HG03521 (cell line): ENCODE measurements around the gene OMG.
"Not testable (repeated sequence)": the region's sequence is repeated elsewhere in the genome, so short reads cannot be mapped to it uniquely, and the experiment has no call there.

Experiments
- ATAC-seq: cut with Tn5 transposase; IDR thresholded peaks from one replicate; pipeline ENCODE4 v1.9.1; 2021; ENCODE audit warnings: mild to moderate bottlenecking, moderate library complexity; ENCODE audit not compliant: unreplicated experiment

Gene OMG

DNA sequence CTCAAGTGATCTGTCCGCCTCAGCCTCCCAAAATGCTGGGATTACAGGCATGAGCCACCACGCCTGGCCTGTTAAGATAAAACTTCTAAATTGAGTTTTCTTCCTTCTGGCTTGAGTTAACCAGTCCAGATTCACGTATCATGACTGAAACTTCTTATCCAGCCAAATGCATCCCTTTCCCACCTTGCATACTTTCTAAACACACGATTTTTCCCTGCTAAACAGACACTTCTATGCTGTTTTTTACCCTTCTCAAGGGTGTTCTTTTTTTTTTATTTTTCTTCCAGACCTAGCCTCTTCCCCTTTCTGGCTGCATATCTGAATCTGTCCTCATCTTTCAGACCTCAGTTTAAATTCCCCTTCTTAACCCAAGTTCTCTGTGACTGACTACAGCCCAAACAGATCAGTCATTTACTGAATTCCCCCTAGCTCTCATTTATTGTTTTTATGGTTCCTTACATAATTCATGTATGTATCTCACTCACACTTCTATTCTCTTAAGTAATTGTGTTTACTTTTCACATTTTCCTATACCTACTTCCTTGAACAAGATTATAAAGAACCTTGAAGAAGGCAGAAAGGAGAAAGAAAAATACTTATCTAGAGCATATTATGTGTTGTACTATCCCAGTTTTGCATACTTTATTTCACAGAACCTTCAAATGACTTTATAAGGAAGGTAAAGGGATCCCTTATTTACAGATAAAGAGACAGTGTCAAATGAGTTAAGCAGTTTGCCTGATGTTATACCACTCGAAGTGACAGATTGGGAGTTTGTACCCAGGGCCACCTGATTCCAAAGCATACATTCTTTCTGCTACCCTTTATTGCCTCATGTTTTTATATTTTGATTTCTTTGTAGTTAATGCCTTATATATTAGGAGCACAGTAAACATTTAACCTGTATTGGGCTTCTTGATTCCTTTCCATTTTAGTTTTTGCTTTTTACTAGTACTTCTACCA, 11.6 kb upstream of the OMG start:
- ATAC-seq: no peak

DNA sequence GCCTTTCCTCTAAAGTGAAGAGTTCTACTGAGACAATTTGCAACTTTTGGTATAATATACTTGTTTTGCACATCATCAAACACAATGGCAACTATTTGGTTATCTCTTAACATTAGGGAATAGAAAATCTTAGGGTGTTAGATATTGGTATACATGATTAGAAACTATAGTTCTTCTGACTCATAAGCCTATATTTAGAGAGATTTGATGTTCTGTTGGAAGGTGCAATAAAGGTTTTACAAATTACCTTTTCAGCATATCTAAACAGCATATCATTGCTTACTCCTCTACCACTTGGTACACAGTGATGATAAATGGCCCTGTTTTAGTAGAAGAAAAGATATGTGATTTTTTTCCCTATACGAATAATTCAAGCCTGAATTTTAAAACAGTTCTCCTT, 10.6 kb upstream of the OMG start:
- no peak for ATAC-seq

DNA sequence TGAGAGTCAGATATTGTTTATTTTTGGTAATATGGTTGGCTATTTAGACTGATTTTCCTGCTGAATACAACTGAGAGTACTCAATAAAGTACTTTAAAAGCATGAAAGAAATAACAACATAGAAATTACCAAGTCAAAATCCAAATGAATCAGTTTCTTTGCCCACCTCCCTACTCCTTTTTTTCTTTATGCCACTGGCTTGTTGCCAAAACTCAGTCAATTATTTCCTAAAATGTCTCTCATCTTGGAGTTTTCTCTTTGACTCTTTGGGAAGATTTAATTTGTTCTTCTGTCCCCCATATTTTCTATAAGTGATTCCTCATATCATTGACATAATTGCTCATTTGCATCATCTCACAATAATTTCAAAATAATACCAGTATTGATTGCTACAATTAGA, 2.6 kb upstream of the OMG start:
- no peak for ATAC-seq

DNA sequence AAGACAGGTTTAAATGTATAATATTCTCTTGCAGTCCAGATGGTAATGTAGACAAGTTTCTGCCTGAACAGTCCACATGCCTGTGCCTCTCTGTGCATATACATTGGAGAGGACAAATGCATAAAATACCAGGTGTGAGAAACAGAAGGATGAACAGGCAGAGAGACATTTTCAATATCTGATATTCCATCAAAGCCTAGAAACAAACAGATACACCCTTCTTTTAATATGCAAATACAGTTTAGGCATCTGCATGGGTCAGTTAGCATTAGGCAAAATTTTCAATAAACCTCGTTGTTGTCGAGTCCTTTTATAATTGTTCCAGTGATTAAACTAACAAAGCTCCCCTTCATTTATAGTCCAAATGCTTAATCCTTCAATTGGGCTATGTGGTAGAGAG, 897 bp downstream of the OMG start:
- no peak for ATAC-seq

DNA sequence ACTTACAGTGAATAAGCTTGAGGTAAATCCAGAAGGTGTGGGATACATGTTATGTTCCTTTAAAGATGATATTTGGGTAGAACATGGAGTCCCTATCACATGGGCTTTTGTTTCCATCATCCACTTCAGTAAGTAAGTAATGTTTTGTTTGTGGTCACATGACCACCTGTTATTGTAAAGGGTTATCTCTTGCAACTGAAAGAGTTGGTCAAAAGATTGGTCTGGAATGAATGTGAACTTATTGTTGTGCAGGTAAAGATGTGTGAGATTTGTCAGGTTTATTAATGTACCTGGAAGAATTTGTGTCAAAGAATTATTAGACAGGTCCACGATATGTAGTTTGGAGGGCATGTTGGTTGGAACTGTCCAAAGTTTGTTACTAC, 1.6 kb downstream of the OMG start:
- ATAC-seq: no peak

DNA sequence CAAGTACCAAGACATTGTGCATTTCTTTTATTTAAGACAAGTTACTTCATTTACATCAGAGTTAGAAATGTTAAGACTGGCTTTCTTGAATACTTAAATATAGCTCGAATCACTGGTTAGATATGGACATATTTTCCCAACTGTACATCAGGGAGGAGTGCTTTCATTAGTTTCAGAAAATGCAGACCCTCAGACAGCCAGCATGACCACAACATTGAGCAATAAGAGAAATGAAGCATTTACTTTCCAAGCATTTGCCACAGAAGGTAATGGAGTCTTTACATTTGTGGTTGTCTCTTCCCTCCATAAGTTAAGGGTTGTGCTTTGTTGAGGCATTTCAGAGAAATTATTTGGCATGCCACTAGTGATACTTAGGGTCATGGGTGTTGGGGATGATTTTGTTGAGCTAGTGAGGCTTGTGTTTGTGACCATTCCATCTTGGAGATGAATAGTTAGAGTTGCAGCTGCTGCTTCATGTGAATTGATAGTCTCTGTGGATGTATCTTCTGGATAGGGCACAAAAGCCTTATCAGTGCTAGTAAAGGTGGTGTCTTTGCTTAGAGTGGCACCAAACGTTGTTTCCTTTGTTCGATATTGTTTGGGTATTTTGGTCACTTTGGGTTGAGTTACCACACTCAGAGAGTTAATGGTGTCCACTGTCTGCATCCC, 2.1 kb downstream of the OMG start:
- no peak for ATAC-seq

DNA sequence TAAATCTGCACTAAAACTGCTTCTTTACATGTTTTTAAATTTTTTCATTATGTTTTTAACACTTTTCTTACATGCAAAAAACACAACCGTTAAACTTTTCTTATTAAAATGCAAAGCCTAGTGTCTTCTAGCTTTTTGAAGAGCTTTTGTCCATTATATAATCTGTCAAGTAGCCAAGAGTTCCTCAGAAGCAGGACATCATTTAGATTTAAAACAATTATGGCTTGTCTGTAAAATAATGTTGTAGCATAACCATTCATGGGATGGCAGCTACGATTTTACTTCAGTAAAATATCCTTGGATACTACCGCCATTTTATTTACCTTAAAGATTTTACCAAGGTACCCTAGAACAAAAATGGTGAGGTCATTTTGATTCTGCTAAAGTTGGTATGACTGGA, 2.8 kb downstream of the OMG start:
- ATAC-seq: no peak

DNA sequence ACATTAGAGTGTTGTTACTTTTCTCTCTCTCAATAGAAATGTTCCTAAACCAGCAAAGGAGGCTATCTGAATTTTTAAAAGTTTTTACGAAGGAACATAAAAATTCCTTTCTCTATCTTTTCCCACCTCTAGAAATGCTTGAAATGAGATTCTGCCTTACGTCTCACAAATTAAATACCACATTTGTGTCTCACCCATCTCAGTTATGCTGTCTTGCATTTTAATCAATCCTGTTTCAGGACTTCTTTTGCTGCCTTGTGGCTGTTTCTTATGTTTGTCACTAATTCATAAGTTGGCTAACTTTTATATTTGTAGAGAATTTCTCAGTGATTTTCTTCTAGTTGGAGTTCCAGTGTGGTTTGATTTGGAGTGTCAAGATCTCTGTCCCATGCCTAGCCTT, 3.5 kb downstream of the OMG start:
- no peak for ATAC-seq

DNA sequence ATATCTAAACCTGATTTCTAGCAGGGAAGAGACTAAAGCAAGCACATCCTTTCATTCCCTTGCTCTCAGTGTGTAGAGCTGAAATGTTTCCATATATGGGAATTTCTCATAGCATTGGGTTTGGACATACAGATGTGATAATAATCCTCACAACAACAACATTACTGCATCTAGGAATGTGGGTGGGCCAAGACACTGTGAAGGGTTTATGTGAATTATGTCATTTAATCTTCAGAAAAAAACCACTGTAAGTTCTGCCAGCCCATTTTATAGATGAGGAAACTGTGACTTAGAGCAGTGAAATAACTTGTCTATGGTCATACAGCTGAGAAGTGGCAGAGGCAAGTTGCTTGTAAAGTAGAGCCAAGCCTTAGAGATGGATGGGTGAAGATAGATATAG, 5.2 kb downstream of the OMG start:
- no peak for ATAC-seq

DNA sequence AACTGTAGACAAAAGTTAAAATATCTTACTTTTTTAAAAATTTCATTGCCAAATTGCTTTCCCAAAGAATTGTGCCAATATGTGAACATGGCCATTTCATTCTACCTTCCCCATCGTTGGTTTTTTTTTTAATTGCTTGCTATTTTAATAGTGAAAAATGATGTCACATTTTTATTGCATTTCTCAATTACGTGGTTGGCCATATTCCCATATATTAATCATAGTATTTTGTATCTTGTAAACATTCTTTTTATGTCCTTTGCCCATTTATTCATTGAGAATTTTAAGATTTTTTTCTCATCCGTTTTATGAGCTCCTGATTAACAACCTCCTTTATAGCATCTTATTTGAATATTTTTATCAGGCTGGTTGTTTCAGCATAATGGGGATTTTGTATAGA, 7.2 kb downstream of the OMG start:
- no peak for ATAC-seq

DNA sequence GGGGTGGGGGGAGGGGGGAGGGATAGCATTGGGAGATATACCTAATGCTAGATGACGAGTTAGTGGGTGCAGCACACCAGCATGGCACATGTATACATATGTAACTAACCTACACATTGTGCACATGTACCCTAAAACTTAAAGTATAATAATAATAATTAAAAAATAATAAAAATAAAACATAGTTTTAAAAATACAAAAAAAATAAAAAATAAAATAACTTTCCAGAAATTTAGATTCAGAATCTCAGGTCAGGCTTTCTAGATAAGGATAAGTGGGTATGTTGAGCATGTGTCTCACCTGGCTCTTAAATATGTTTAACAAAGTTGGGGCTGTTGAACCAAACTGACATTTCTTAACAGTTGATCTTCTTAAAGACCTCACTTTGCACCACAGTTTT, 9.1 kb downstream of the OMG start:
- ATAC-seq: not testable (repeated sequence)

DNA sequence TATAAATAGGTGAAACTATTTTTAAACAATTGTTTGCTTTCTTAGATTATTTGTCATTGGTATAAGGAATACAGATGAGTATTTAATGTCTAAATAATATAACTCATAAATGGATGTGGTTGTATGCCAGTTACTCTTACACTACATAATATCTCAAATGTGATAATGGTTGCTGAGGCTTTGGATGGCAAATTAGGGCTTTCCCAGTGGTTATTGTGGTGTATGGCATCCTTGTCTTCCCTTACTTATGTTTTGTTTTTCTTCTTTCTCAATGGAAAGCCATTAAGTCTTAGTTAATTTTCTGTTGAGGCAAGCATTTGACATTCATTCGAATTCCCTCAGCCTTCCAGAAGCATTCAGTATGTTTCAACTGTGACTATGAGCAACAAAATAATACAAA, 10.5 kb downstream of the OMG start:
- ATAC-seq: no peak

DNA sequence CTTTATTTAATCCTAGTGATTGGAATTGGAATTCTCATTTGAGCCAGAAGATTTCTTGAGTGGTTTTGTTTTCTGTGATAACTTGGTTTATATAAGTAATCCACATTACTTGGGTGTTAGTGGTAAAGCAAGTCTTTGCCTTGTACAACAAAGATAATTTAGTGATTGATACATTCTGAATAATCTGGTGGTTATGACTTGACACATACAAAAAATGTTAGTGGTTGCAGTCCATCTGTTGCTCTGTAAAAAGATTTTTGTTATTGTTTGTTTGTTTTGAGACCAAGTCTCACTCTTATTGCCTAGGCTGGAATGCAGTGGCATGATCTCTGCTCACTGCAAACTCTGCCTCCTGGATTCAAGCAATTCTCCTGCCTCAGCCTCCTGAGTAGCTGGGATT, 13.2 kb downstream of the OMG start:
- ATAC-seq: no peak

DNA sequence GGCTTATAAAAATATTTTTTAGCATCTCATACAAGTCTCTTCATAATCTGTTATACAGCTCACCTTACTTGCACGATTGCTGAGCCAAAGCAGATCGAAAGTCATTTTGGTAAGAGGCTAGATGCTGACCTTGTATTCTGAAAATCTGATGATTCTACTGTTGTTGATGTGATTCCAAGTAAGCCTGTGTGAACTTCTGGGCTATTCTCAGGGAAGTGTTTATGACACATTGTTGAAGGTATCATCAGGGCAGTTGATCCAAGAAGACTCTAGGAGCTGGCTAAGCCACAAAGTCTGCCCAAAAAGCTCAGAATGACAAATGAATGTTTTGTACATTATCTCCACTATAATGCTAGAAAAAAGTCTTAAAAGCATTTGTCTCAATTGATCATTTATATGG, 16.0 kb downstream of the OMG start:
- ATAC-seq: no peak

DNA sequence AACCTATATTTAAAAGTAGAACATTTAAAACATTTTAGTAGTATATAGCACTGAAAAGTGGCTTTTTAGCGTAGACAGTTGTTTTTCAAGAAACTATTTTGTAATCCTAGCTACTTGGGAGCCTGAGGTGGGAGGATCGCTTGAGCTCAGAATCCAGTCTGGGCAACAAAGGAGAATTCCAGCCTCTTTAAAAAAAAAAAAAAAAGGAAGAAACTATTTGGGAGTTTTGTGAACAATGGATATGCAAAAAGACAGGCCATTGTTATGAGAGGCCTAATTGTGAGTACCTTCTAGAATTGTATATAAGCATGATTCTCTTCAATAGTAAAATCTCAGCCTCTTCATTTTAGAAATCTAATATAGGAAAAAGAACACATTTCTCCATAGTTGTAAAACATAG, 17.6 kb downstream of the OMG start:
- no peak for ATAC-seq

DNA sequence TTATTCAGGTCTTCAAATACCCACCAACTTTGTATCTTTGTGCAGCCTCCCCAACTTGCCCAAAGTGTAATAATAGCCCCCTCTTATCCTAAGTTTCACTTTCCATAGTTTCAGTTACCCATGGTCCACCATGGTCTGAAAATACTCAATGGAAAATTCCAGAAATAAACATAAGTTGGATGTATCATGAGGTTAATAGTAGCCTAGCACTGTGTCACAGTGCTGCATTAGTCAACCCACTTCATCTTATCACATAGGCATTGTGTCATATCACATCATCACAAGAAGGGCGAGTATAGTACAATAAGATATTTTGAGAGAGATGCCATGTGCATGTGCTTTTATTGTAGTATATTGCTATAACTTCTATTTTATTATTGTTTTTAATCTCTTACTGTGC, 21.9 kb downstream of the OMG start:
- ATAC-seq: no peak

DNA sequence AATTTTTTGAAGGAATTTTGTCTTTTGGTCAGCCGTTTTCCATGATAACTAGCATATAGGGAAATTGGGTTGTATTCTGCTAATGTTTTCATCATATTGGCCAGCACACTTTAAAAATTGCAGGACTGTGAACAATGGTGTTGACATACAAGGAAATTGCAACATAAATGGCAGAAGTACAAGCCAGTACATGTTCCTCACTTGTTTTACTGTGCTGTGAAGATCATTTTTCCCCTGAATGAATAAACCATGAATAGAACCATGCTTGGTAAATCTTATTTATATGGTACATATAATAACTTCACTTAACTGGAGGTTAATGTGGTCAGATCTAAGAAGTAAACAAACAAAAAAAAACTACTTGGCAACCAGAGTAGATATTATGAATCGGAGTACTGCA, 22.8 kb downstream of the OMG start:
- ATAC-seq: no peak

DNA sequence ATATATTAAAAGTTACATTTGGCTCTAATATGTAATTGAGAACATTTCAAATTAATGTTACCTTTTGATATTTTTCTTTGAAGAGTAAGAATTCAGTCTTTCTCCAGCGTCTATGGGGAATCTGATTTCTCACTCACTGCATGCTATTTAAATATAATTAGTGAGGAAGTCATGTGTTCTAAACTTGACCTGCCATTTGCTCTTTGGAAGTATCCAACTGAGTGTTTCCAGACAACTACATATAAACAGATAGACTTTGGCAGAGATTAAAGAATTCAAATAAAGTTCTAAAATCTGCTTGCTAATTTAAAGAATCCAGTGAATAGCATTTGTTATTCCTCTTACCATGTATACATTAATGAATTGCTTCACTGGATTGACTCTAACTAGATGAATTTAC, 23.5 kb downstream of the OMG start:
- ATAC-seq: no peak

DNA sequence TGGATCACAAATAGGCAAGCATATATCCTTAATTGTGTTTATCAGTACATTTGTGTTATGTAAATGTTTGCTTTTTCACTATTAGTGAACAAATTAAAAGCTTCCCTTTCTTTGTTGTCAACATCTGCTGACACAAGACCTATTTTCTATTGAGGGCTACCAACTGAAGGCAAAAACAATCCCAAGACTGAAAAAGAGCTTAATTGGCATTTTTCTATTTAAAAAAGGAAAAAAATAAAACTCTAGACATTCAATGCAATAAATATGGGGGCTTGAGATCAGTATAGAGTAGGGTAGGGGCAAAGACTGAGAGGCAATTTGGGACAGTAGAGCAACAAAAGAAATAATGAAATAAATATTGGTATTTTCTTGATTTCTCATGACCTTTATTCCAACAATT, 24.2 kb downstream of the OMG start:
- no peak for ATAC-seq

DNA sequence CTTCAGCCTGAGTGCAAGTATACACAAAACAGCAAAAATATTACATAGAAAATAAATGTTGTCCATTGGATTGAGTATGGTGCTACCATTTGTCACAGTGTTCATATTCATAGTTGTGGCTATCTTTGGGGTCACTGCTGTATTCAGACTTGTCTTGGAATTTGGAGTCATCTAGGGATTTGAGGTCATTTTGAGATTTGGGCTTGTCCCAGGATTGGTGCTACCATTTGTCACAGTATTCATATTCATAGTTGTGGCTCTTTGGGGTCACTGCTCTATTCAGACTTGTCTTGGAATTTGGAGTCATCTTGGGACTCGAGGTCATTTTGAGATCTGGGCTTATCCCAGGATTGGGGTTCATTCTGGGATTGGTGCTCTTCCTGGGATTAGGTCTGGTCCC, 24.8 kb downstream of the OMG start:
- no peak for ATAC-seq

DNA sequence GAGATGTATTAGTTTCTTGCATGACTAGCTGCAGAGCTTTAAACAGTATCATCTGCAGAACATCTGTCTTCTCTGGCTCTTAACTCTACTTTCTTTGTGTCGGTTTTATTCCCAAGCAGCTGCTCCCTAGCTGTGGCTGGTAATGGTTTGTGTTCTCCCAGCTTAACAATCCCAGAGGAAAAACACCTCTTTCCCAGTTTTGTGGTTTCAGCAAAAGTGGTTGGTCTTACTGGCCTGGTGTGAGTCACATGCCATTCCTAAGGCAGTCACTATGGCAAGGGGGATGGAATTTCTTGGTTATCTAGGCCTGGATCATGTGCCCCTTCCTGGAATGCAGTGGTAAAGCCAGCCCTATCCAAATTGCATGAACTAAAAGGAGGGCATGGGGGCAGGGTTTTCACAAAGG, 27.5 kb downstream of the OMG start:
- no peak for ATAC-seq

DNA sequence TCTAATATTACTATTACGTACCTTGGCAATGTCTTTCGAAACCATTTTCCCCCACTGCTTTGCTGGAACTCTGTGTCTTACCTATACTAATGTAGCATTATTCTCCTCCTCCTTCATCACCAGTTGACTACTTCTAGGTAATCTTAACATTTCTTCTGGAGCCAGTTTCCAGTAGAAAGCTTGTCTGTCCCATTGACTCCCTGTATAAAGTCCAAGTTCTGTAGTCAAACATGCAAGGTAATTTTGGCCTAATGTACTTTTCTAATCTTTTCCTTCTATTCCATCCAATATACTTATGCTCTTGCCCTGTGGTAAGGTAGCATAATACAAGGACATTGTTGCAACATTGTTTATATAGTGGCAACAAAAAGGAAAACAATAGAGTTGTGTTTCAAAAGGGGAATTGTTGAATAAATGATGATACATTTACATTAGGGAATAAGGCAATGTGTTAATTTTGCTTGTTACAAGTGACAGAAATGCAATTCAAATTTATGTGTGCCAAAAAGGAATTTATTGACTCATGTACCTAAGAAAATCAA, 27.9 kb downstream of the OMG start:
- ATAC-seq: no peak
